Lung (tissue), 12 donors: ENCODE data around the gene KCNG4. TPM values are rescaled to one million over a fixed set of nuclear protein-coding genes. Genes with fewer than 3 reads are reported as not detected.

ENCODE experiments used
- ATAC-seq: fragments of 200-7000 bp; cut with Tn5 transposase; one replicate; pipeline ENCODE4 v1.9.1; 2020; ENCODE audit warnings: moderate number of reproducible peaks; ENCODE audit not compliant: insufficient read depth, low FRiP score
- DNase-seq, 3 donors: peaks; one replicate each; pipeline ENCODE4 v3.0.0-alpha.2; 2013 to 2017
- H3K27ac ChIP-seq, 2 donors: one replicate each; pipeline ENCODE4 v1.5.1; 2013; ENCODE audit warnings: mild to moderate bottlenecking in 2 of 2, moderate library complexity in 2 of 2, control low read depth in 1 of 2, inconsistent platforms in 1 of 2, low read depth in 1 of 2, low read length in 1 of 2
- H3K27me3 ChIP-seq, 3 donors: one replicate each; pipeline ENCODE4 v1.5.1; 2013; ENCODE audit warnings: low read length in 2 of 3; ENCODE audit not compliant: control insufficient read depth in 3 of 3, insufficient read depth in 3 of 3
- H3K36me3 ChIP-seq, 4 donors: one replicate each; pipeline ENCODE4 v1.5.1; 2013; ENCODE audit warnings: low read length in 4 of 4, mild to moderate bottlenecking in 1 of 4, moderate library complexity in 1 of 4; ENCODE audit not compliant: control insufficient read depth in 4 of 4, insufficient read depth in 4 of 4
- H3K4me1 ChIP-seq, 5 donors: one replicate each; pipeline ENCODE4 v1.5.1; 2013; ENCODE audit warnings: low read length in 5 of 5, mild to moderate bottlenecking in 2 of 5, moderate library complexity in 1 of 5; ENCODE audit not compliant: control insufficient read depth in 5 of 5, insufficient read depth in 5 of 5
- H3K4me3 ChIP-seq: one replicate; pipeline ENCODE4 v1.5.1; 2013; ENCODE audit warnings: mild to moderate bottlenecking, control low read depth, moderate library complexity
- H3K9ac ChIP-seq, 2 donors: one replicate each; pipeline ENCODE4 v1.5.1; 2013; ENCODE audit warnings: low read length in 2 of 2, control low read depth in 1 of 2; ENCODE audit not compliant: insufficient read depth in 1 of 2
- H3K9me3 ChIP-seq, 4 donors: one replicate each; pipeline ENCODE4 v1.5.1; 2013; ENCODE audit warnings: low read length in 3 of 4, mild to moderate bottlenecking in 1 of 4, moderate library complexity in 1 of 4; ENCODE audit not compliant: control insufficient read depth in 4 of 4, insufficient read depth in 3 of 4
- CTCF ChIP-seq: IDR thresholded peaks from 2 replicates; pipeline ENCODE4 v1.5.1; 2012; ENCODE audit warnings: mild to moderate bottlenecking; ENCODE audit errors: control extremely low read depth, extremely low read depth
- WGBS, 2 donors: extraction: QIAGEN DNeasy Blood & Tissue Kit; methylation state at CpG; one replicate each; pipeline ENCODE4 v1.1.7; 2013; 5-methylcytosine and 5-hydroxymethylcytosine counted together
- polyA plus RNA-seq, 2 donors: library from polyadenylated mRNA; stranded (reverse); fragments of 200-250 nt; gene quantifications; one replicate each; pipeline ENCODE4 v1.2.1, GENCODE V29; 2013
- total RNA-seq, 2 donors: library from RNA; depleted of rRNA in 1 of 2; stranded (reverse); fragments of >200 nt in 1 of 2; gene quantifications; one replicate each; pipeline ENCODE4 v1.2.1, GENCODE V29; 2014 to 2021
- donor health status: control.
- donor health status: control.
- donor health status: Bipolar disorder and iron deficiency.
- donor health status: healthy.
- donor health status: DM: yes; HTN: yes; CAD: no.

KCNG4 gene
- total and polyA plus RNA-seq, 4 donors, result not detected

DNA sequence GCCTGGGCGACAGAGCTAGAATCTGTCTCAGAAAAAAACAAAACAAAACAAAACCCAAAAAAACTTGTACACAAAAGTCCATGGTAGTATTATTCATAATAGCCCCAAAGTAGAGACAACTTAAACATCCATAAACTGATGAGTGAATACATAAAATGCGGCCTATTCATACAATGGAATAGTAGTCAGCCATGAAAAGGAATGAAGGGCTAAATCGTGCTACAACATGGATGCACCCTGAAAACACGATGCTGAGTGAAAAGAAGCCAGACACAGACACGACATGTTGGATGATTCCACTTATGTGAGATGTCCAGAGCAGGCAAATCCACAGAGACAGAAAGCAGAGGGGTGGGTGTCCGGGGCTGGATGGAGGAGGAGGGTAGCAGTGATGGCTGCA, 12.3 kb downstream of the KCNG4 start:
- DNase-seq (no peak), ATAC-seq (no peak)
- Histone ChIP-seq H3K4me1 (peaks cover 0 to 2% (median 0%) of the 10 kb centered on the region in 5 donors), H3K27me3 (peaks cover 0 to 3% (median 0%) of the 10 kb centered on the region in 3 donors), H3K27ac (no peak overlapping the region), H3K9me3 (no peaks in the 10 kb centered on the region), H3K36me3 (no peaks in the 10 kb centered on the region), H3K4me3 (no peak overlapping the region), H3K9ac (no peak overlapping the region)
- 94 to 95% methylated on average over 6 of the region's 6 CpGs for WGBS, 2 donors
- no peak for TF ChIP-seq CTCF

DNA sequence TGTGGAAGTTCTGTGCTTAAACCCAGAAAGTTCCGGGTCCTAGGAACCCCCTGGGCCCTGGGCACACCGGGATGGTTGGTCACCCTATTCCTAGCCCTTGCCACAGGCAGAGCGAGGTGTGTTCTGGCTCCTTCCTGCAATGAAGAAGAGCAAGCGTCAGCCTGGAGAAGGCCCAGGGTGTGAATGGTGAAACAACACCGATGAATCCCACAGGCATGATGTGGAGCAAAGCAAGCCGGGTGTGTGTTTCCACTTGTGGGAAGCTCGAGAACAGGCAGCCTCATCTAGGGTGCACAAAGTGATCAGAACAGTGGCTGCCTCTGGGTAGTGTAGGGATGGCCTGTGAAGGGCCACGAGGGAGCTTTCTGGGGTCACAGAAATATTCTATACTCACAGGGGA, 13.8 kb downstream of the KCNG4 start:
- TF ChIP-seq CTCF, result no peak
- H3K4me1 ChIP-seq, result peaks cover 0 to 2% (median 0%) of the 10 kb centered on the region in 5 donors
- H3K36me3 ChIP-seq, result no peaks in the 10 kb centered on the region
- H3K9ac ChIP-seq, result no peak overlapping the region
- H3K4me3 ChIP-seq, result no peak overlapping the region
- no peak for ATAC-seq
- H3K9me3 ChIP-seq, result no peaks in the 10 kb centered on the region
- no peak overlapping the region for H3K27ac ChIP-seq
- 82 to 92% methylated on average over 8 of the region's 8 CpGs for WGBS, 2 donors
- no peaks in the 10 kb centered on the region for H3K27me3 ChIP-seq
- no peak for DNase-seq

- no peak for TF ChIP-seq CTCF
- Histone ChIP-seq H3K9me3 (no peaks in the 10 kb centered on the region), H3K27me3 (no peaks in the 10 kb centered on the region), H3K36me3 (no peaks in the 10 kb centered on the region), H3K4me1 (peaks cover 0 to 2% (median 0%) of the 10 kb centered on the region in 5 donors), H3K4me3 (no peak overlapping the region), H3K27ac (no peak overlapping the region), H3K9ac (no peak overlapping the region)
- 87 to 93% methylated on average over 7 of the region's 7 CpGs for WGBS, 2 donors
- DNase-seq, result no peak
- no peak for ATAC-seq
Observed at GRCh38 chr16:84225571-84225970, 14.2 kb downstream of the KCNG4 start.

DNA sequence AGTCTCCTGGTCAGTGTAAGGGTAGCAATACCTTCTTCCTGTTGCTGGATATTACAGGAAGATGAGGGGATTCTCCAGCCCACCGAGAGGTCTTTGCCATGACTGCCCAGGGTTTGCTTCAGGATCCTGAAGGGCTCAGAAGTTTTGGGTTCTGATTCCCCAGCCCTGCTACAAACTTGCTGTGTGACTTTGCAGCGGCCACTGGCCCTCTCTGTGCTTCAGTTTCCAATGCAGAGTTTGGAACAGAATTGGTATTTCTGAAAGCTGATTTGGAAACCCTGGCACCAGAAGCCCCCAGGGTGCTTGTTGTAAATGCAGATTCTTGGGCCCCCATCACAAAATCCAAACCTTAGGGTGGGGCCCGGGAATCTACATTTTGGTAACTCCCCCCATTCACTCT, 14.7 kb downstream of the KCNG4 start:
- Histone ChIP-seq H3K27ac (no peak overlapping the region), H3K36me3 (no peaks in the 10 kb centered on the region), H3K27me3 (no peaks in the 10 kb centered on the region), H3K9ac (no peak overlapping the region), H3K9me3 (no peaks in the 10 kb centered on the region), H3K4me1 (peaks cover 0 to 2% (median 0%) of the 10 kb centered on the region in 5 donors), H3K4me3 (no peak overlapping the region)
- 84 to 90% methylated on average over 3 of the region's 3 CpGs for WGBS, 2 donors
- DNase-seq, result no peak
- no peak for TF ChIP-seq CTCF
- no peak for ATAC-seq
